Measurements from ENCODE around the gene RAB5IF.

RAB5IF gene

GRCh38 chr20:36653456-36653855 is 47.9 kb downstream of the RAB5IF start:
- peak in 1 of 10 donors; percentile 52 for DNase-seq
- intact Hi-C loops (cut with DNase I): no loop called here

- DNase-seq: peak in 1 of 10 donors; percentile 49
- intact Hi-C loops (cut with DNase I): no loop called here
These were observed 48.9 kb downstream of the RAB5IF start for GRCh38 chr20:36654506-36654905.

- intact Hi-C loops (cut with DNase I): no loop called here
- DNase-seq: no peak
These were observed 49.4 kb downstream of the RAB5IF start for GRCh38 chr20:36655004-36655403.

- no peak for DNase-seq
- intact Hi-C loops (cut with DNase I): no loop called here
These were observed 51.2 kb downstream of the RAB5IF start for GRCh38 chr20:36656733-36657132.

GRCh38 chr20:36658300-36658699 is 52.7 kb downstream of the RAB5IF start:
- intact Hi-C loops (cut with DNase I): no loop called here
- no peak for DNase-seq

Measured in posterior cingulate gyrus (tissue), 11 donors.